Activated CD4-positive, CD25-positive, alpha-beta regulatory T cell treated with anti-CD3 and anti-CD28 coated beads, Interleukin-2, amount 50 U/mL, for 24 hours (primary cell): ENCODE results near the gene GK2.

Source experiments
- ATAC-seq, 2 donors: fragments of 150-1000 bp; cut with Tn5 transposase; one replicate each; pipeline ENCODE4 v1.10.0; 2021; ENCODE audit warnings: mild to moderate bottlenecking in 1 of 2, moderate library complexity in 1 of 2

The GK2 gene

DNA sequence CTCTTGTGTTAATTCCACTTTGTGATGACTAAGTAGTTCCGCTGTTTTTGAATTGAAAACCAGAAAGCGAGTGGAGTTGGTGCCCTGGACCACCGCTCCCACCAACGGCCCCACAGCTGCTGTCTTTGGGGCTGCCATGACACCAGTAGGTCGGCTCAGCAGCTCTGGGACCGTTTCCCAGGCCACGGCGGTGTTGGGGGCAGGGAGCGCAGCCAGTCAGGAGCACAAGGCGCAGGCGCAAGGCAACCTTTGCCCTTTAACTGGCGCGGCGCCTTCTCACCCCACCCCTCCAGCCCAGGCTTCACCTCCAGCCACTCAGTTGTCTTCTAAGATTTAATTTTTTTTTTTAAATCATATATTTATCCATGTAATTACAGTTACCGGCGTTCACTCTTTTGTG lies at the start of gene GK2:
Gene GK2 (minus strand): TSS at position 166 of the 400 bp plus-strand sequence. CDS start 28 bp downstream, at position 138.
- no peak for ATAC-seq

- no peak for ATAC-seq
Measured at GRCh38 chr4:79455216-79455615, 47.2 kb upstream of the GK2 start.

DNA sequence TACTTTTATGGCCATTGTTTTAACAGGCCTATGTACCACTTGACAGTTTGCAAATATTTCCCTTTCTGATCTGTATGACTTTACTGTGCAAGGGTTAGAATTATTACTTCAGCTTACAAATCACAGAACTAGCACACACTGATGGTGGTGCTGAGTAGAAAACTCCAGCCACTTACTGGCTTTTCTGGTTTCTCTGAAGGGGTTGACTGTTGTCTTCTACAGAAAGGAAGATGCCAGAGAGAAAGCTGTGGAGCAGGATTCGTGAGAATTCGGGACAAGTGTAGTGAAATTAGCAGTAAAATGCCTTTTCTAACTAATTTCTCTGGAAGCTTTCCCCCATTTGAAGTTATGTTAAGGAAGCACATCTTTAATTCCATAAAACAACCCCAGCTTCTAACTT lies 46.6 kb upstream of the GK2 start:
- no peak for ATAC-seq

- no peak for ATAC-seq
Measured at GRCh38 chr4:79450053-79450452, 42.0 kb upstream of the GK2 start.

- no peak for ATAC-seq
Measured at GRCh38 chr4:79446145-79446544, 38.1 kb upstream of the GK2 start.

- no peak for ATAC-seq
Measured at GRCh38 chr4:79445371-79445781, 37.3 kb upstream of the GK2 start.

GRCh38 chr4:79442422-79442821 lies 34.4 kb upstream of the GK2 start:
- ATAC-seq: no peak

DNA sequence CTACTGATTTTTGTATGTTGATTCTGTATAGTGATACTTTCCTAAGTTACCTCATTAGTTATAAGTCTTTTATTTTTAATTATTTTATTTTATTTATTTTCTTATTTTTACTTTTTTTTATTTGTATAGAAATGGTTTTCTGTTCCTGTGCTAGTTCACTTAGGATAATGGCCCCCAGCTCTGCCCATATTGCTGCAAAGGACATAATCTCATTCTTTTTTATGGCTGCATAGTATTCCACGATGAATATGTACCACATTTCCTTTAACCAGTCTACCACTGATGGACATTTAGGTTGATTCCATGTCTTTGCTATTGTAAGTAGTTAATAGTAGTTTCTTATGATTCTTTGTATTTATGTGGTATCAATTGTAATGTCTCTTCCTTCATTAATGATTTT lies 31.5 kb upstream of the GK2 start:
- no peak for ATAC-seq

GRCh38 chr4:79431839-79432238 lies 23.8 kb upstream of the GK2 start:
- no peak for ATAC-seq

- no peak for ATAC-seq
Measured at GRCh38 chr4:79429113-79429903, 21.3 kb upstream of the GK2 start.

GRCh38 chr4:79426989-79427388 lies 19.0 kb upstream of the GK2 start:
- ATAC-seq: no peak

DNA sequence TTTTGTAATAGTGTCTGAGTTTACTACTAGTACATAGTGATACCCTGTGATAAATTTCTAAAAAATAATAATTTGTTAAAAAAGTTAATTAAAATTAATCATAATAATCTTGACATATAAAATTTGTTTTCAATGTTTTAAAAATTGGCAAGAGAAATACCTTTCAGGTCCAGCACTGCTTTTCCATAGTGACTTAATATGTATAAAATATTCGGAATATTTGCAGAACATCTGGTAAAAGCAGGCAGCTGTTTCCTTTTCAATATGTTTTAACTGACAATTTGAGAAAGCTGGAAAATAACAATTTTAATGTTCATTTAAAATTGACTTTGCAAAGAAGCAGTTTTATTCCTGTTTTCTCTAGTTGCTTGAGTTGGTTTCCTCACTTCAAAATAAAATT lies 17.6 kb upstream of the GK2 start:
- no peak for ATAC-seq

DNA sequence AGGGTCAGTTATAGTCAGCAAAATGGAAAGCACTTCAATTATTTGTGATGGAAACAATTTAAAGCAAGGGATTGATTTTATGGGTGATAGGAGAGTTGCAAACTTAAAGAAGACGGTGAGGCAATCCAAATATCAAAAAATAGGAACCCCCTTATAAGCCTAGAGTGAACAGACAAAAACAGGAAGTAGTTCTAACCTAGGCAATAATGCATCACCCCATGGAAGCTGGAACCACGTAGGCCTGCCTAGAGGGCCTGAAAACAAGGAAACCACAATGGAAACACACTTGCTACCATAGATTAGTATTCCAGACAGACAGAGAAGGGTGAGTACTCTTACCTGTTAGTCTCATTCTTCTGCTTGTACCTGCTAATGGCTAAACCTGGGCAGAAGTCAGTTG lies 13.5 kb upstream of the GK2 start:
- no peak for ATAC-seq

DNA sequence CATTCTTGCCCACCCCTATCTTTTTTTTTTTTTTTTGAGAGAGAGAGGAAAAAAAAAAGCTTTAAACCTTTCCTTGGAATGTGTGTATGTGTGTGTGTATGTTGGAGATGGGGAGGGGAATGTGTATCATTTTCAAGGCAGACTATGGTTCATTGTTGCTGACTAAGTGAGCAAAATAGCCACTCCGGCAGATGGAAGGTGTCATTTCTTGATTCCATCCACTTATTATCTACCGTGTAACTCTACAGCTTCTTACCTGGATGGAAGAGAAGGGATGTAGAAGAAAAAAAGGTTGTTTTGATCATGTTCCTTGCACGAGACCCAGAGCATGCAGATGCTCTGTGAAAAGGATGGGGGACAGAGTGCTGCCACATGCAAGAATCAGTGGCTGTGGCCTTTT lies 5.9 kb upstream of the GK2 start:
- ATAC-seq: no peak

- ATAC-seq: no peak
Measured at GRCh38 chr4:79413032-79413885, 5.2 kb upstream of the GK2 start.

DNA sequence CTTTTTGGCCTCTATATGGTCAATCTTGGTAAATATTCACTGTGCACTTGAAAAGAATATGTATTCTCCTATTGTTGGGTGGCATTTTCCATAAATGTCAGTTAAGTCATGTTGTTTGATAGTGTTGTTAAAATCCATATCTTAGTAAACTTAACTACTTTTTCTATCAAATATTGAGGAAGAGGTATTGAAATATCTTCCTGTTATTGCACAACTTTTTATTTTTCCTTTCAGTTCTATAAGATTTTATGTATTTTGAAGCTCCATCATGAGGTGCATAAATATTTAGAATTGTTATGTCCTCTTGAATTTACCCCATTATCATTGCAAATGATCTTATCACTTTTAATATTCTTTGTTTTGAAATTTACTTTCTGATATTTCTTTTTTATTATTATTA lies 3.4 kb downstream of the GK2 start:
- ATAC-seq: no peak

DNA sequence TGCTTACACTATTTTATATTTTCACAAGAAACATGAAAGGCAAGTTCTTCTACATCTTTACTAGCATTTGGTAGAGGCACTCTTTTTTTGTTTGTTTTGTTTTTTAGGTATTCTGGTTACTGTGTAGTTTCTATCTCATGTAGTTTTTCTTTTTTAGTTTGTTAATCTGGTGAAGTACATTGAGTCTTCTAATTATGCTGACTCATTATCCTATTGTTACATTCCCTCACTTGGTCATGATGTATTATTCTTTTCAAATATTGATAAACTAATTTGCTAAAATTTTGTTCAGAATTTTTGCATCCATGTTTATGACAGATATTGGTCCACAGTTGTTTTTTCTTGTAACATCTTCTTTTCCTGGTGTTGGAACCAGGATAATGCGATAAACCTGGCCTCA lies 4.7 kb downstream of the GK2 start:
- ATAC-seq: no peak

DNA sequence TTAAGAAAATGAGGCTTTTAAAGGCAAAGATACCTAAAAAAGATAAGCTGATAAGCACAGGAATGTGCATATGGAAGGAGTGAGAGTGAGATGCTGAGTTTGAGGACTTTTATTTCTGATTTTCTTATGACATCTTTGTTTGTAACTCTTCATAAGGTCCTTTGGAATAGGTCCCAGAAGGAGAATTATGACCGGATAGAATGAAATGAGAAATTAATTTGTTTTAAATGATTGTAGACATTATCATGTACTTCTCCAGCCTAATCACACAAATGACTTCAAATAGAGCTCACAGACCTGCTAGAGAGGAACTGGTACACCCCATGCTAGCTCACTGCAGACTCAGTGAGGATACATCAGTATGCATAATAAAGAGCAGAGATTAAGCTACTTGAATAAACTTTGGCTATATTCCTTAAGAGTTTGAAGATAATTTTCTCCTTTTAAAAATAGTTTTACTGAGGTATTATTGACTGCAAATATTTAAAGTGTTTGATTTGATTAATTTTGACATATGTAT lies 5.6 kb downstream of the GK2 start:
- ATAC-seq: no peak

DNA sequence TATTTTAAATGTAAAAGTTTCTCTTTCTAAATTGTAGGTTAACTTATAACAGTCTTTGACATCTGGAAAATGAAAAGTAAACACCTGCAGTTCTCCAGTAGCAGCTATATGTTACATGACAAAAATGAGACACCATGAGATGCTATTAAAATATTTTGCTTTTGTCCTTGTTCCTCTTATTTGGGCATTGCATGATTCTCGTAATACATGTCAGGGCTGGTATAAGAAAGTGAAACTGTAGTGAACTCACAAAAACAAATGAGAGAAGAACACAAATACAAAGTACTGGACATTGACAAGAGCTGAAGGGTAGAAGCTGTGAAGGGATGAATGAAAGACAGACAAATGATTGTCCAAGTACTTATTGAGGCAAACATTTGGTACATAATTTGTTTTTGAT lies 9.0 kb downstream of the GK2 start:
- no peak for ATAC-seq

GRCh38 chr4:79397951-79398350 lies 10.1 kb downstream of the GK2 start:
- ATAC-seq: no peak

GRCh38 chr4:79396794-79397193 lies 11.2 kb downstream of the GK2 start:
- ATAC-seq: no peak

DNA sequence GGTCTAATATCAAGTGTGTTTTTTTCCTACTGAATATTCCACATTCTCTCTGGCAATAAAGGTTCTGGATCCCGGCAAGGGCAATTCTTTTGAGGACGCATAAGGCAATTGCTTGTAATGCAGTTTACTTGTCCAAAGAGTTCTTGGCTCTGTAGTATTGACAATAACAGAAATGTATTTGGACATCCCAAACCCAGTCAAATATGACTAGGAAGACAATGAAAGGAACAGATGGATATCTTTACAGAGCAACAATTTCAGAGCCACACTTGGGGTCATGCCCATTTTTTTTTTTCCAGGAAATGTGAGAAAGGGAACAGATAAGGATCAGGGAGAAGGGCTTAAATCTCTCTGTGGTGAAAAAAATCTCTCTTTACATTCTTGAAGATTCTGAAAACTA lies 12.2 kb downstream of the GK2 start:
- ATAC-seq: no peak

GRCh38 chr4:79390890-79391289 lies 17.1 kb downstream of the GK2 start:
- ATAC-seq: no peak

DNA sequence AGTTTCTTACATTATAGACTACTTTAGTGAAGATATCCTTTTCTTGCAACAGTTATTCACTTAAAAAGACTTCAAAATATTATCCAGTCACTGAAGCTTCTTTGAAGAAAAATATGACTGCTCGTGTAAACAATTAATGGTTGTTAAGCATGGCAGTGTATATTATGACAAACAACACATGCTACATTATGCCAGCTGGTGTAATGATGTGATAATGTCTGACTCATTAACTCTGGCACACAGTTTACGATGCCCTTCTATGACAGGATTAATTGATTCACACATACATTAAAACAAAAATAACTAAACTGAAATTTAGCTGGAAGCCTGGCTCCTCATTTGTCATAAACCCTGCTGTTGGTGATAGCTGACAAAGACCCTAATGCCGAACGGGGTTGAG lies 22.4 kb downstream of the GK2 start:
- ATAC-seq: no peak
